GM12865 (cell line): Measurements from ENCODE around the gene OLFML2A.

Source experiments
- DNase-seq: peaks from one replicate; pipeline ENCODE4 v3.0.0; 2010; ENCODE audit warnings: low read depth
- H3K4me3 ChIP-seq: 2 replicates; pipeline ENCODE4 v1.5.1; 2011; ENCODE audit warnings: mild to moderate bottlenecking, low read depth, low read length, control low read depth
- CTCF ChIP-seq: IDR thresholded peaks from 2 replicates; pipeline ENCODE4 v1.5.1; 2011; ENCODE audit warnings: low read length, control low read depth, low read depth, inconsistent platforms; ENCODE audit not compliant: insufficient read depth; ENCODE audit errors: missing control alignments

OLFML2A gene

GRCh38 chr9:124849801-124850200 is 72.9 kb downstream of the OLFML2A start:
- no peak for TF ChIP-seq CTCF
- no peak for DNase-seq
- no peak overlapping the region for H3K4me3 ChIP-seq

GRCh38 chr9:124852121-124852828 is 75.3 kb downstream of the OLFML2A start:
- DNase-seq: no peak
- H3K4me3 ChIP-seq: no peak overlapping the region
- no peak for TF ChIP-seq CTCF

GRCh38 chr9:124852829-124853531 is 76.0 kb downstream of the OLFML2A start, which contains the start of gene WDR38:
WDR38 (plus strand) TSS chr9:124853460; CDS start chr9:124853532, 72 bp downstream.
- DNase-seq: peak; percentile 88
- peak within 1 kb of the TSS; percentile 48 for H3K4me3 ChIP-seq
- peak; percentile 90 for TF ChIP-seq CTCF

GRCh38 chr9:124853605-124854143 is 76.7 kb downstream of the OLFML2A start:
- H3K4me3 ChIP-seq: peak overlapping the region; percentile 48; the same call in 1 of the 2 replicates
- DNase-seq: no peak
- no peak for TF ChIP-seq CTCF

- TF ChIP-seq CTCF: no peak
- no peak overlapping the region for H3K4me3 ChIP-seq
- DNase-seq: no peak
Measured at GRCh38 chr9:124854161-124854560, 77.2 kb downstream of the OLFML2A start.

- DNase-seq: no peak
- no peak overlapping the region for H3K4me3 ChIP-seq
- TF ChIP-seq CTCF: no peak
Measured at GRCh38 chr9:124854822-124855221, 77.9 kb downstream of the OLFML2A start.
